OCI-M2 (cell line): ENCODE measurements around the gene PHLDB3.

Source experiments
- DNase-seq: peaks from one replicate; lab custom pipeline; 2025; ENCODE audit not compliant: unreplicated experiment; lab: John Stamatoyannopoulos, UW

PHLDB3 gene

DNA sequence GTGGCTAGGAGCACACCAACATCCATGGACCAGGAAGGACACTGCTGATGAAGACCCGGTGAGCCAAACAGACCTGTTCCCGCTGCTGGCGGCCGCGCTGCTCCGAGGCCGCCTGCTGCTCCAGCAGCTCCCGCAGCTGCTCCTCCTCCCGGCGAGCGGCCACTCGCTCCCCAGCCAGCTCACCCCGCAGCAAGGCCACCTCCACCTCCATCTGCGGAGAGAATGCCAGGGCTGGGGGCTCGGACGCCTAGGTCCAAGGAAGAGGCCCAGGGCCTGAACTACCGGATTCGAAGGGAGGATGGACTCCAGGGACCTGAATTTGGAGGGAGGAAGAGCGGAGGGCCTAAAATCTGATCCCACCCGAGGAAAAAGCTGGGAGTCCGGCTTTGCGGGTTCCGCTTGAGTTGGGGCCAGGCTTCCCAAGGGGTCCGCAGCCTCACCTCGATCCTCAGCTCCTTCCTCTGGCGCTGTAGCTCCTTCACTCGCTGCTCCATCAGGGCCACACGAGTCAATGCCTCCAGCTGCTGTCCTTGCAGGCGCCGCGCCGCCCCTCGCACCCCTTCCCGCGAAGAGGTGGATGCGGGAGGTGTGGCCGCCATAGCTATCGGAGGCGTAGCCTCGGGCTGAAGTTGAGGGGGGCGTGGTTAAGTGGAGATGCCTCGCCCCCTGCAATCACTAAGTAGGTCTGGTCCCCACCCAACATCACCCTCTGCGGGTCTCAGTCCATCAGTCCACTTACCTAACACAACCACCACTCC lies 2.7 kb downstream of the PHLDB3 start:
- DNase-seq: no peak

- DNase-seq: no peak
Observed at GRCh38 chr19:43499042-43499441, 5.5 kb downstream of the PHLDB3 start.

- DNase-seq: no peak
Observed at GRCh38 chr19:43498233-43498842, 6.2 kb downstream of the PHLDB3 start.

DNA sequence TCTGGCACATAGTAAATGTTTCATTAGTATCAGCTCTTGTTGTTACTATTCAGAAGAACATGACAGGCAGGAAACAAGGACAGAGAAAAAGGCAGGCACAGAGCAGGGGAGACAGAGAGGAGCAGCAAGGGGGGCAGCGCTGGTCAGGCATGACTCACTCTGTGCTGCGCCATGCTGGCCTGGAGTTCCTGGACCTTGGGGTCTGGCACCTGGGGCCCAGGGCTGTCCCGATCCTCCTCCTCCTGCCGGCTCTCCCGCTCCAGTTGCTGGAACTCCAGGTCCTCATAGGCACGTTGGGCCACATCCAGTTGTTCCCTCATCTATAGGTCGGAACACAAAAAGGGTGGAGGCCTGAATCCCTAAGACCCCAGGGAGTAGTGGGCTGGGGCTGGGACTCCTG lies 7.6 kb downstream of the PHLDB3 start:
- no peak for DNase-seq

- no peak for DNase-seq
Observed at GRCh38 chr19:43495082-43495481, 9.5 kb downstream of the PHLDB3 start.

GRCh38 chr19:43490759-43491158 lies 13.8 kb downstream of the PHLDB3 start:
- DNase-seq: no peak

DNA sequence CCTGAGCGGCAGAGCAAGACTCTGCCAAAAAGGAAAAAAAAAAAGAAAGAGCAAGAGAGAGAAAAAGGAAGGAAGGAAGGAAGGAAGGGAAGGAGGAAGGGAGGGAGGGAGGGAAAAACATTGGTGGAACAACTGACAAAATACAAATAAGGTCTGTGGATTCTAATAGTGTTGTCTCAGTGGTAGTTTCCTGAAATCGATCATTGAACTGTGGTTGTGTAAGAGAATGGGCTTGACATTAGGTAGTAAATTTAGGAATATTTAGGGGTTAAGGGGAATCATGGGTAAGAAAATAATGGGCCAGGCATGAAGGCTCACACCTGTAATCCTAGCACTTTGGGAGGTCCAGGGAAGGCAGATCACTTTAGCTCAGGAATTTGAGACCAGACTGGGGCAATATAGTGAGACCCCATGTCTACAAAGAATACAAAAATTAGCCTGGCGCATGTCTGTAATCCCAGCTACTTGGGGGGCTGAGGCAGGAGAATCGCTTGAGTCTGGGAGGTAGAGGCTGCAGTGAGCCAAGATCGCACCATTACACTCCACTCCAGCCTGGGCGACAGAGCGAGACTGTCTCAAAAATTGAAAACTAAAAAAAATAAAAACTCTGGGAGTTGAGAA lies 14.5 kb downstream of the PHLDB3 start:
- no peak for DNase-seq

DNA sequence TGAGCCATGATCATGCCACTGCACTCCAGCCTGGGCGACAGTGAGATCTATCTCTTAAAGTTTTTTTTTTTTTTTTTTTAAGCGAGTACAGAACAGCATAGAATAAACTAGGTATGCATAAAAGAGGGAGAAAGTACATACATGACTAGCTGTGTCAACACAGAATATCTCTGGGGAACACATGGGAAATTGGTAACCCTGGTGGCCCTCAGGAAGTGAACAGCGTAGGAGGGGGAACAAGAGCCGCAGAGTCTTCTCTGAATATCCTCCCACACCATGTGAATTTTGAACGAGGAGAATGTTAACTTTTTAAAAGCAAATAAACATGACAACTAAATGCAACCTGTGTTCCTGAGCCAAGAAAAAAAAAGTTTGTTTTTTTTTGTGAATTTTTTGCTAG lies 15.2 kb downstream of the PHLDB3 start:
- DNase-seq: no peak

DNA sequence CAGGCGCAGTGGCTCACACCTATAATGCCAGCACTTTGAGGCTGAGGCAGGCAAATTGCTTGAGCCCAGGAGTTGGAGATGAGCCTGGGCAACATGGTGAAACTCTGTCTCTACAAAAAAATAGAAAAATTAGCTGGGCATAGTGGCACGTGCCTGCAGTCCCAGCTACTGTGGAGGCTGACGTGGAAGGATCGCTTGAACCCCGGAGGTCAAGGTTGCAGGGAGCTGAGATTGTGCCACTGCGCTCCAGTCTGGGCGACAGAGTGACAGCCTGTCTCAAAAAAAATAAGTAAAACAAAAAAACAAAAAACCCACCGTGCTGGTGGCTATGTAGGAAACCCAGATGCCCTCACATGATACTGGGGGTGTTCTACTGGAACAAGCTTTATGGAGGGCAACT lies 16.4 kb downstream of the PHLDB3 start:
- no peak for DNase-seq

- no peak for DNase-seq
Observed at GRCh38 chr19:43486412-43486811, 18.1 kb downstream of the PHLDB3 start.

GRCh38 chr19:43485951-43486350 lies 18.6 kb downstream of the PHLDB3 start:
- DNase-seq: no peak

DNA sequence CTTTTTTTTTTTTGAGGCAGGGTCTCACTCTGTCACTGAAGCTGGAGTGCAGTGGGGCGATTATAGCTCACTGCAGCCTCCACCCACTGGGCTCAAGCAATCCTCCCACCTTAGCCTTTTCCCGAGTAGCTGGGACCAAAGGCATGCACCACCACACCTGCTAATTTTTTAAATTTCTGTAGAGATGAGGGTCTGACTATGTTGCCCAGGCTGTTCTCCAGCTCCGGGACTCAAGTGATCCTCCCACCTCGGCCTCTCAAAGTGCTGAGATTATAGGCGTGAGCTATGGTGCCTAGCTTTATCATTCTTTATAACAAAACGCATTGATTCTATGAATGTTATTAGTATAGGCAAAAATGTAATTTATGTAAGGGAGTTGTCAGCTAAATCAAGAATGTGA lies 21.3 kb downstream of the PHLDB3 start:
- DNase-seq: no peak

DNA sequence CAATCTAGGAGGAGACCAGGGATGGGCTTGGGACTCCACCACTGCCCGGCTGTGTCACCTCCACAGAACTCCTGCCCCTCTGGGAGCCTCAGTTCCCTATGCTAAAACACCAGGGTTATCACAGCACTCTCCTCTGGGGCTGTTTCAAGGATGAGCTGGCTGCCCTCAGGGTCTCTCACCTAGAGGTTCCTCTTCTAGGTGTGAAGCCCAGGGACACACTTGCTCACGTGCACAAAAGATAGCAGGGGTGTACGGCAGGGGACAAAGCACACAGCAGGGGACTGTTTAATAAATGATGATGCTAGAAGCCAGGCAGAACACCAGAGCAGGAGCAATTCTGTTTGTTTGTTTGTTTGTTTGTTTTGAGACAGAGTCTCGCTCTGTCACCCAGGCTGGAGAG lies 22.4 kb downstream of the PHLDB3 start:
- no peak for DNase-seq

DNA sequence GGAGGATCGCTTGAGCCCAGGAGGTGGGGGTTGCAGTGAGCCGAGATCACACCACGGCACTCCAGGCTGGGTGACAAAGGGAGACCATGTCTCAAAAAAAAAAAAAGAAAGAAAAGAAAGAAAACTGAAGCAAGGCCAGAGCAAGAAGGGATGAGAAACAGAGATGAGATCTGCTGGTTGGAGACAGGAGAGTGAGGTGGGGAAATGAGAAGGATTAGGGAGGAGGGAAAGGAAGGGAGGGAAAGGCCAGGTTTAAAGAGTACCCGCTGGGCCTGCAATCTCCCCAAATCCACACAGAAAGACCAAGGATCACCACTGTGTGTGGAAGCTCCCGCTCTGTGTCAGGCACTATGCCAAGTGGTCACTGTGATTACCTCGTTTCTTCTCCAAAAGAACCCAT lies 22.8 kb downstream of the PHLDB3 start:
- no peak for DNase-seq

GRCh38 chr19:43480574-43480973 lies 24.0 kb downstream of the PHLDB3 start:
- no peak for DNase-seq

DNA sequence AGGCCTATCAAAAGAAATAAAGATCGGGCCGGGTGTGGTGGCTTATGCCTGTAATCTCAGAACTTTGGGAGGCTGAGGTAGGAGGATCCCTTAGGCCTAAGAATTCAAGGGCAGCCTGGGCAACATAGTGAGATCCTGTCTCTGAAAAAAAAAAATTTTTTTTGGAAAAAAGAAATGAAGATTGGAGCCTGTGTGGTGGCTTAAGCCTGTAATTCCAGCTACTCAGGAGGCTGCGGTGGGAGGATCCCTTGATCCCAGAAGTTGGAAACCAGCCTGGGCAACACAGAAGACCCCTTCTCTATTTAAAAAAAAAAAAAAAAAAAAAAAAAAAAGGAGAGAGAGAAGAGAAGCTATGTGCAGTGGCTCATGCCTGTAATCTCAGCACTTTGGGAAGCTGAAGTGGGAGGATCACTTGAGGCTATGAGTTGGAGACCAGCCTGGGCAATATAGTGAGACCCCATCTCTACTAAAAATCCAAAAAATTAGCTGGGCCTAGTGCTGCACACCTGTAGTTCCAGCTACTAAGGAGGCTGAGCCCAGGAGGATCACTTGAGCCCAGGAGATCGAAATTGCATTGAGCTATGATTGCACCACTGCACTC lies 24.5 kb downstream of the PHLDB3 start:
- DNase-seq: no peak

- DNase-seq: no peak
Observed at GRCh38 chr19:43479226-43479625, 25.3 kb downstream of the PHLDB3 start.

DNA sequence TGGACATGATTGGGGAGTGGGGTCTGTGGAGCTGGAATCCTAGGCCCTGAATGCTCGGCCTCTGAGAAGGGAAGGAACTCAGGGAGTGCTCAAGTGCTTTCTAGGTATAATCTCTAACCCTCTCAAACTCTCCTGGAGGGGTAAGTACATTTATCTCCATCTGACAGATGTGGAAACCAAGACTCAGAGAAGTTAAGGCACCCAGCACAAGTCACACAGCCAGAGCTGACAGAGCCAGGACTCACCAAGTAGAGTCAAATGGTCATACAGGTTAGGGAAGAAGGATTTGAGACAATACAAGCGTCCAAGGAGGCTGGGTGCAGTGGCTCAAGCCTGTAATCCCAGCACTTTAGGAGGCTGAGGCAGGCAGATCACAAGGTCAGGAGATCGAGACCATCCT lies 26.2 kb downstream of the PHLDB3 start:
- no peak for DNase-seq

- DNase-seq: no peak
Observed at GRCh38 chr19:43476606-43477005, 27.9 kb downstream of the PHLDB3 start.

DNA sequence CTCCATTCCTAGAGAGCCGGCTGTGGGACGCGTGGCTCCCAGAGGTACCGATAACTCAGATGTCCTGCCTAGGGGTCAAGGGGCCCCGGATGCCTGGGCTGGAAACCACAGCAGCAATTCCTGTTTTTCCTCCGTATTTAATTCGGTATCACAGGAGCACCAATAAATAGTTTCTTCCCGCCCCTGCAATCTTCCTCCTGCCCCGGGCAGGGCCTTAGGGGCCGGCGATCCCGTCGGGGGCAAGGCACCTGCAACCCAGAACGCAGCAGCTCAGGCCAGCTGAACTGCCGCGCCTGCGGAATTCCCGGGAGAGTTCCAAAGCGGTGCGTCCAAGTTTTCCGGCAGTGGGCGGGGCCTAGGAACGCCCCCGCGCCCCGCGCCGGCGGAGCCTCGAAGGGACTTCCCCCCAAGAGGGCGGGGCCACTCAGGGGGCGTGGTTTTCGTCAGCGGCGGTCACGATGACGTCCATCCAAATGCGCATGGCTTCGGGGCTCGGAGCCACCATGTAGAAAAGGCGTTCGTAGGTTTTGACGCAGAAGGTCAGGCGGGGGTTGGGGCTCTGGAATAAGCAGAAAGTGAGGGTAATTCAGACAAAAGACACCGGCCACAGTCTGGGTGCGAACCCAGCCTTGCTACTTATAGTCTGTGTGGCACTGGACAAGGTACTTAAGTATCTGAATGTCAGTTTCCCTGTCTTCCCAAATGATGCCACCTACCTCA lies 29.4 kb downstream of the PHLDB3 start:
- DNase-seq: no peak

DNA sequence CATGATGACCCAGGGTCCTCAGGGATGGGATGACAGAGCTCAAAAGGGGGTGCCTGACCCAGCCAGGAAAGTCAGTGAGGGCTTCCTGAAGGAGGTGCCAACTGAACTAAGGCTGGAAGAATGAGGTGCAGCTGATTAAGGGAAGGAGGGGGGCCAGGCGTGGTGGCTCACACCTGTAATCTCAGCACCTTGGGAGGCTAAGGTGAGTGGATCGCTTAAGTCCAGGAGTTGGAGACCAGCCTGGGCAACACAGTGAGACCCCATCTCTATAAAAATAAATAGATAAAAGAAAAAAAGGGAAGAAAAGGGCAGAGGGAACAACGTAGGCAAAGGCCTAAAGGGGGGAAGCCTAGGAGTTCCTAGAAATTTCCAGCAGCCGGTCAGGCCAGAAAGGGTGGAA lies 30.1 kb downstream of the PHLDB3 start:
- DNase-seq: no peak
